Kidney epithelial cell (primary cell): Measurements from ENCODE around the gene RFTN1. TPM values are rescaled to one million over a fixed set of nuclear protein-coding genes. Genes with fewer than 3 reads are reported as not detected.

Experiments
- DNase-seq: peaks from one replicate; pipeline ENCODE4 v3.0.0-alpha.2; 2010; ENCODE audit warnings: low read depth
- H3K27me3 ChIP-seq: 2 replicates; pipeline ENCODE4 v1.6.0; 2011; ENCODE audit warnings: low read length; ENCODE audit not compliant: control insufficient read depth, insufficient read depth
- H3K36me3 ChIP-seq: 2 replicates; pipeline ENCODE4 v1.5.1; 2011; ENCODE audit warnings: low read length; ENCODE audit not compliant: control insufficient read depth, insufficient read depth
- H3K4me3 ChIP-seq: 2 replicates; pipeline ENCODE4 v1.5.1; 2011; ENCODE audit warnings: low read depth, mild to moderate bottlenecking, control low read depth, low read length
- CTCF ChIP-seq: IDR thresholded peaks from 2 replicates; pipeline ENCODE4 v1.5.1; 2011; ENCODE audit warnings: mild to moderate bottlenecking, moderate library complexity, low read length, control low read depth, inconsistent platforms; ENCODE audit not compliant: insufficient read depth, poor library complexity, severe bottlenecking
- total RNA-seq: library from RNA; depleted of rRNA; stranded (reverse); fragments of >200 nt; gene quantifications from 2 replicates; pipeline ENCODE4 v1.2.3, GENCODE V29; 2015

The RFTN1 gene
- total RNA-seq, 1 donor from 2014 or later = 50.7 TPM

GRCh38 chr3:16301507-16301906 lies 212.0 kb downstream of the RFTN1 start:
- H3K4me3 ChIP-seq = no peak overlapping the region
- no peak for TF ChIP-seq CTCF
- no peak for DNase-seq
- H3K27me3 ChIP-seq = no peaks in the 10 kb centered on the region
- H3K36me3 ChIP-seq = no peaks in the 10 kb centered on the region

- Histone ChIP-seq H3K36me3 (no peaks in the 10 kb centered on the region), H3K4me3 (no peak overlapping the region), H3K27me3 (no peaks in the 10 kb centered on the region)
- no peak for TF ChIP-seq CTCF
- no peak for DNase-seq
Measured at GRCh38 chr3:16300881-16301359, 212.6 kb downstream of the RFTN1 start.

- H3K4me3 ChIP-seq = no peak overlapping the region
- DNase-seq = peak; percentile 44
- no peak for TF ChIP-seq CTCF
- H3K36me3 ChIP-seq = no peaks in the 10 kb centered on the region
- no peaks in the 10 kb centered on the region for H3K27me3 ChIP-seq
Measured at GRCh38 chr3:16300307-16300706, 213.2 kb downstream of the RFTN1 start.

- DNase-seq = no peak
- Histone ChIP-seq H3K4me3 (no peak overlapping the region), H3K27me3 (no peaks in the 10 kb centered on the region), H3K36me3 (no peaks in the 10 kb centered on the region)
- TF ChIP-seq CTCF = no peak
Measured at GRCh38 chr3:16299746-16300145, 213.8 kb downstream of the RFTN1 start.

- no peak for TF ChIP-seq CTCF
- H3K36me3 ChIP-seq = no peaks in the 10 kb centered on the region
- H3K27me3 ChIP-seq = no peaks in the 10 kb centered on the region
- no peak for DNase-seq
- no peak overlapping the region for H3K4me3 ChIP-seq
Measured at GRCh38 chr3:16298891-16299290, 214.6 kb downstream of the RFTN1 start.

GRCh38 chr3:16297997-16298885 lies 215.3 kb downstream of the RFTN1 start:
- H3K36me3 ChIP-seq = no peaks in the 10 kb centered on the region
- H3K4me3 ChIP-seq = no peak overlapping the region
- H3K27me3 ChIP-seq = no peaks in the 10 kb centered on the region
- no peak for DNase-seq
- no peak for TF ChIP-seq CTCF
